ENCODE measurements around the gene HPCAL1. TPM values are rescaled to one million over a fixed set of nuclear protein-coding genes. Genes with fewer than 3 reads are reported as not detected.

Gene HPCAL1
- total and polyA plus RNA-seq, 8 donors: 22.1 to 32.7 (median 26.4) TPM

GRCh38 chr2:10356439-10356811 lies 53.7 kb downstream of the HPCAL1 start:
- H3K27ac ChIP-seq: peak overlapping the region; percentile 14 to 68 (median 52)
- no peaks in the 10 kb centered on the region for H3K27me3 ChIP-seq
- no peak for TF ChIP-seq CTCF (IDR thresholded peaks at IDR 0.05)
- 50 to 57% methylated on average over 8 of the region's 8 CpGs for WGBS, 2 donors
- peak in 2 of 6 donors; percentile 62 to 79 for DNase-seq
- H3K36me3 ChIP-seq: no peaks in the 10 kb centered on the region
- H3K4me1 ChIP-seq: peaks cover 18 to 27% (median 23%) of the 10 kb centered on the region in 3 donors
- FAIRE-seq: no peak
- ATAC-seq: peak in 3 of 4 donors; percentile 4 to 39 (median 21)
- H3K9me3 ChIP-seq: no peaks in the 10 kb centered on the region
- intact Hi-C loops (cut with DNase I): no loop called here
- H3K4me3 ChIP-seq: no peak overlapping the region

- FAIRE-seq (no peak), ATAC-seq (peak in 3 of 4 donors; percentile 5 to 48 (median 21)), DNase-seq (peak in 1 of 6 donors; percentile 47)
- Histone ChIP-seq H3K27ac (peak overlapping the region in 3 of 4 donors; percentile 12 to 68 (median 22)), H3K36me3 (no peaks in the 10 kb centered on the region), H3K27me3 (no peaks in the 10 kb centered on the region), H3K4me3 (no peak overlapping the region), H3K9me3 (no peaks in the 10 kb centered on the region), H3K4me1 (peaks cover 23 to 30% (median 24%) of the 10 kb centered on the region in 3 donors)
- TF ChIP-seq CTCF (IDR thresholded peaks at IDR 0.05): no peak
- intact Hi-C loops (cut with DNase I): no loop called here
- WGBS, 2 donors: 50 to 53% methylated on average over 24 of the region's 24 CpGs
Measured at GRCh38 chr2:10357193-10358169, 54.8 kb downstream of the HPCAL1 start.

GRCh38 chr2:10359246-10359645 lies 56.5 kb downstream of the HPCAL1 start:
- Histone ChIP-seq H3K4me3 (no peak overlapping the region), H3K9me3 (no peaks in the 10 kb centered on the region), H3K27ac (no peak overlapping the region), H3K4me1 (peaks cover 29 to 38% (median 31%) of the 10 kb centered on the region in 3 donors), H3K36me3 (no peaks in the 10 kb centered on the region), H3K27me3 (no peaks in the 10 kb centered on the region)
- WGBS, 2 donors: 91 to 93% methylated on average over 8 of the region's 8 CpGs
- ATAC-seq (no peak), FAIRE-seq (no peak), DNase-seq (no peak)
- intact Hi-C loops (cut with DNase I): no loop called here
- TF ChIP-seq CTCF (IDR thresholded peaks at IDR 0.05): no peak

- no peak overlapping the region for H3K4me3 ChIP-seq
- TF ChIP-seq CTCF (IDR thresholded peaks at IDR 0.05): no peak
- peak overlapping the region in 1 of 4 donors; percentile 28 for H3K27ac ChIP-seq
- intact Hi-C loops (cut with DNase I): loop anchor here in 1 of 3 donors (10.0 kb wide), 1 partner anchor 55 kb away; the partner anchor contains the start of gene HPCAL1
- WGBS, 2 donors: 91 to 95% methylated on average over 21 of the region's 21 CpGs
- H3K36me3 ChIP-seq: no peaks in the 10 kb centered on the region
- no peaks in the 10 kb centered on the region for H3K27me3 ChIP-seq
- no peak for FAIRE-seq
- no peak for ATAC-seq
- peaks cover 29 to 38% (median 31%) of the 10 kb centered on the region in 3 donors for H3K4me1 ChIP-seq
- no peak for DNase-seq
- no peaks in the 10 kb centered on the region for H3K9me3 ChIP-seq
Measured at GRCh38 chr2:10359731-10360329, 57.1 kb downstream of the HPCAL1 start.
